Activated CD8-positive, alpha-beta memory T cell treated with anti-CD3 and anti-CD28 coated beads for 24 hours (primary cell): Measurements from ENCODE around the gene ARAF.
A peak's percentile ranks its signal among the peaks of the same experiment; 100 is the strongest.
"Not testable (repeated sequence)": the region's sequence is repeated elsewhere in the genome, so short reads cannot be mapped to it uniquely, and the experiment has no call there.

Experiments
- DNase-seq: peaks from one replicate; pipeline ENCODE4 v3.0.0-alpha.2; 2020

The ARAF gene

GRCh38 chrX:47560934-47561658 is at the start of gene ARAF:
ARAF (plus strand) TSS chrX:47561205; CDS start chrX:47562968, 1,763 bp downstream.
- DNase-seq: peak; percentile 96

- not testable (repeated sequence) for DNase-seq
Observed at GRCh38 chrX:47512383-47512782, 48.6 kb upstream of the ARAF start.

- peak; percentile 60 for DNase-seq
Observed at GRCh38 chrX:47513034-47513965, 47.7 kb upstream of the ARAF start.

- no peak for DNase-seq
Observed at GRCh38 chrX:47514533-47515235, 46.3 kb upstream of the ARAF start.

- DNase-seq: no peak
Observed at GRCh38 chrX:47515941-47516665, 44.9 kb upstream of the ARAF start.

- no peak for DNase-seq
Observed at GRCh38 chrX:47518144-47518543, 42.9 kb upstream of the ARAF start.

GRCh38 chrX:47523297-47523696 is 37.7 kb upstream of the ARAF start:
- peak; percentile 93 for DNase-seq

- no peak for DNase-seq
Observed at GRCh38 chrX:47523713-47524166, 37.3 kb upstream of the ARAF start.

- DNase-seq: no peak
Observed at GRCh38 chrX:47529548-47529947, 31.5 kb upstream of the ARAF start.

- DNase-seq: no peak
Observed at GRCh38 chrX:47530049-47530448, 31.0 kb upstream of the ARAF start.

- DNase-seq: no peak
Observed at GRCh38 chrX:47539860-47540259, 21.1 kb upstream of the ARAF start.

GRCh38 chrX:47540754-47541538 is 20.1 kb upstream of the ARAF start:
- DNase-seq: no peak

- DNase-seq: no peak
Observed at GRCh38 chrX:47543496-47543895, 17.5 kb upstream of the ARAF start.

GRCh38 chrX:47556045-47556623 is 4.9 kb upstream of the ARAF start:
- DNase-seq: peak; percentile 85

- no peak for DNase-seq
Observed at GRCh38 chrX:47558436-47558835, 2.6 kb upstream of the ARAF start.

- DNase-seq: no peak
Observed at GRCh38 chrX:47560179-47560933, 649 bp upstream of the ARAF start.

GRCh38 chrX:47561659-47562151 is 700 bp downstream of the ARAF start:
- DNase-seq: no peak

- DNase-seq: no peak
Observed at GRCh38 chrX:47562615-47563243, 1.7 kb downstream of the ARAF start.

- no peak for DNase-seq
Observed at GRCh38 chrX:47563801-47564315, 2.9 kb downstream of the ARAF start.
